Anterior cingulate cortex (tissue), 58 donors: ENCODE data around the gene ALX3.
A peak's percentile ranks its signal among the peaks of the same experiment; 100 is the strongest.

ENCODE experiments used
- DNase-seq, 58 donors: peaks; one replicate each; lab custom pipeline; 2025; lab: John Stamatoyannopoulos, UW

Gene ALX3

DNA sequence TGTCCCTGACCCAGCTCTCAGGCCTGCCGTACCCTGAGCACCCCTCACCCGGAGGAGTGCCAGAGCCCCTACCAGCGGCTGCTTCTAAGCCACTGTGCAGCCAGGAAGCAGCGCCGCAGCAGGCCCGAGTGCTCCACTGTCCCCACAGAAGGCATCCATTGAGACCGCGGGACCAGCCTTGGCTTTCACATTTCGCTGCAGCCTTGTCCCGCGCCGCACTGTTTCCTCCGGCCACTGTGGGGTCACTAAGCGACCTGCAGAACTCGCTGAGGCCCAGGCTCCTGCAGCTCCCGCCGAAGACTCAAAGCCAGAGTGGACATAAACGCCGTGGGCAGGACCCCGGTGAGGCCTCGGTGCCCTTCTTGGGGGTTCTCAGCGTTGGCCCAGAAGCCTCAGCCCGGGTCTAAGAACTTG, 3.0 kb downstream of the ALX3 start:
- DNase-seq, result no peak

DNA sequence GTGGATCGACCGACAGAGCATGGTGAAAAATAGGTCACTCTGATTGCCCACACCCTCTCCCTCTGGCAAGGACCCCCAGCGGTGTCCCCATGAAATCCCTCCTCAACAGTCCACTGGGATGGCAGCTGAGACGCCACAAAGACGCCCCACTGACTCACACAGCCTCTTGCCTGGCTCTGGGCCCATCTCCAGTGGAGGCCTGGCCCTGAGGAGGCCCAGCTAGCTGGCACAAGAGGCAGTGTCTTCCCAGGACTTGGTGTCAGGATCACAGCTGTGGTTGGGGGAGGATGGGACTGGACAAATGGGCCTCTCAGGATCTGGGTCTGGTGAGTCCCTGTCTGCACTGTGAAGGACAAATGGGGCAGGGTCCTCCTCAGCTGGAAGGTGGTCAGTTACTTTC, 4.6 kb downstream of the ALX3 start:
- no peak for DNase-seq

DNA sequence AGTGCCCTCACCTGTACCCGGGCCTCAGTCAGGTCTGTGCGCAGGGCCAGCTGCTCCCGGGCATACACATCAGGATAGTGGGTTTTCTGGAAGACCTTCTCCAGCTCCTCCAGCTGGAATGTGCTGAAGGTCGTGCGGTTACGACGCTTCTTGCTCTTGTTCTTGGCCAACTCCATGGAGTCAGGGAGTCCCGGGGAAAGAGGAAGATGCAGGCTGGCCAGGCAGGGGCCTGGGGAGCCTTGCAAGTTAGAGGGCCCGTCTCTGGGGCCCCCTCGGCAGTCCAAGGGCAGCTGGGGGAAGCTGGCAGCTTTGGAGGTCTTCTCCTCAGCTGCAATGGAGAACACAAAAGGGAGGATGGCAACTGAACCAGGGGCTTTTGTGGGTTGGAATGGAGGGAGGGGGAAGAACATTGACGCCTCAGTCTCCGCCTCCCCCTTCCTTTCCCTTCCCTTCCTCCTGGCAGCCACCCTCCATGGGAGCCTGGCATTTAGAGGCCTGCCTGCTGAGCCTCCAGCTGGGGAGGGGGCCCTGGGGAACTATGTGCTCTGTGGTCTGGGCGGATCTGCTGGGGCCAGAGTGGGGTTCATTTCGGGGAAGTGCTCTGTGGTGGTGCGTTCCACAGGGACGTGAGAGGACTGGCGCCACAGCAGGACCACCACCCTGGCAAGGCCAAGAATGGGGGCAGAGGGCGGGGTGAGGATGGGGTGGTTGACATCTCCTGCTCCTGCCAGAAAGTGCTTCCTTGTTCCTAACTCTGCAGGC, 5.7 kb downstream of the ALX3 start:
- no peak for DNase-seq

DNA sequence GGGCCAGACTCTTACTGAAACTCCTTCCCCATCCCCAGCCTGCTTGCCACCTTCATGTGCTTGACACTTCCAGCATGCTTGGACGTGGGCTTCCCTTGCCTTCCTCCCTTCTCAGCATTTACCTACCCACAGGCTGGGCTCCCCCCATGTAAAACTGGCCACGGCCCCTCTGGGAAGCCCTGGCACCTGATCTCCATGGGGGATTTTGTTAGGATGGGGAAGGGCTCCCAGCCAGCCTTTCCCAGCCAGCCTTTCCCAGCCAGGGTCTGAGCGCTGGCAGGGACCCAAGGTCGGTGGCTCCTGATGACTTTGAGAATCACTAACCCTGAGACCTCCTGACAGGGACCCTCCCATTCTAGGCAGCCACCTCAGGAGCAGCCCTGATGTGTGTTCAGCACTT, 6.7 kb downstream of the ALX3 start:
- no peak for DNase-seq

DNA sequence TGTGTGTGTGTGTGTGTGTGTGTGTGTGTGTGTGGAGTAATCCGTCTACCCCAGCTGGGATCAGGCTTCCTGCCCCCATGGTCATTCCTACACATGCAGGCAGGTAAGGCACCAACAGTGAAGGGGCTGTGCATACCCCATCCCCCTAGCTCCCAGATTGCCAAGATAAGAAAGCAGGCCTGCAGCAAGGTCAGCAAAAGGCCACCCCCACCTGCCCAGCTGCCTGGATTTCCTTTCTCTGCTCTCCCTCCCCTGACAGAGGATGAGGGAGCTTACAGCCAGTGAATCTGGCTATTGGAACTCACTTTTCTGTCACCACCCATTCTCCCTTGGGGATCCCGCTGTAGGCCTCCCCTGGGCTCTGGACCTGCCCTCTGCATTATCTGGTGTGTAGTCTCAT, 7.9 kb downstream of the ALX3 start:
- DNase-seq, result no peak

DNA sequence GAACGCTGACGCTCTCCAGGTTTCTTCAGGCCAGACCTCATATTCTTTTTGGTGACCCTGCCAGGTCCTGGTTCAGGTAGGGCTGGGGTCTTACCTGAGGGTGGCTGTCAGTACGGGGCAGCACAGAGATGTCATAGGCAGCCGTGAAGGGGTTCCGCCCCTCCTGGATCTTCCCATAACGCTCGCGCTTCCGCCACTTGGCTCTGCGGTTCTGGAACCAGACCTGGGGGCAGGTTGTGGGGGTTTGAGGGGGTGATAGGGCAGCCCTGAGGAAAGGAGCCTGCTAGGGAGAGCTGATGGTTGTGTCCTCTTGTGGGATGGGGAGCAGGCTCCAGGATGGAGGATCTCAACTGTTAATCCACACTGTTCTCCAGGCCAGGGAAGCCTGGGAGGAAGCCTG, 9.1 kb downstream of the ALX3 start:
- DNase-seq, result no peak

DNA sequence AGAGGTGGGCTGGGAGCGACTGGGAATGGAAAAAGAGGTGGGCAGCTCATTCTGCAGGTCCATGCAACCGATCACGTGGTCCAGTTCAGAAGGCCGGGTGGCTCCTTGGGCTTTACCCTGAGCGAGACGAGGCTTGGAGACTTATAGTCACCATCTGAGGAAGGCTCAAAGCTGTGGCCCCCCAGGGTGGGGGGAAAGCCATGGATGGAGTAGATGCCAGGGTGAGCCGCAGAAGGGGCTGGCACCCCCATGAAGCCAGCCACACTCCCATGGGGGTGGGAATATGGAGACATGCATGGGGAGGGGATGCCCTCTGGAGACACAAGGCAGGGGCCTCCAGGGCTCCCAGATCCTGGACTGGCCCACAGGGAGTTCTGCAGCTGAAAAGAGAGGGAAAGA, 9.8 kb downstream of the ALX3 start:
- no peak for DNase-seq

DNA sequence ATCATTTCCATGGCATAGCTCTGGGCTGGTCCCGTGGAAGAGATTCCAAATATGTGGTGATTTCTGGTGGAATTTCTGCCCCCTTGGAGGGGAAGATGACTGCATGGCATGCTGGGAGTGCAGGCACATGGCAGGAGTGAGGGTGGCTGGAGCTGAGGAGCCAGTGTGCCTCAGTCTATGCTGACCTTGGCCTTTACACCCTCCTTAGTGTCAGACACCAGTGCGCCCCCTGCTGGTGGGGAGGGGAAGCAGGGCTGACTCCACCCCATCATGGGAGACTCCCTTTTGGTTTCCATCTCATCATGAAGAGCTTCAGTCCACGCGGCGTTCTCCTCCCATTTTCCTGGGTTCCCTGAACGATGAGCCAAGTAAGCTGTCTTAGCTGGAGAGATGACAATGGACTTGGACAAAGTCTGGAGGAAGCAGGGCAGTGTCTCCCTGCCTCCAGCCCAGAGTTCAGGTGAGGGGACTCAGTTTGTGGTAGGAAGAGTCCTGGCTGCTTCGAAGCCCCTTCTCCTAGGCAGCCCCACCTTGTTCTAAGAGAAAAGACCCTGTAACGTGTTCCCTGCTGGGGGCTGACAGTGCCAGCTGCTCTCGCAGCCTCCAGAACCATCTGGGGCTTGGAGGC, 10.3 kb downstream of the ALX3 start:
- peak in 1 of 58 donors; percentile 13 for DNase-seq

DNA sequence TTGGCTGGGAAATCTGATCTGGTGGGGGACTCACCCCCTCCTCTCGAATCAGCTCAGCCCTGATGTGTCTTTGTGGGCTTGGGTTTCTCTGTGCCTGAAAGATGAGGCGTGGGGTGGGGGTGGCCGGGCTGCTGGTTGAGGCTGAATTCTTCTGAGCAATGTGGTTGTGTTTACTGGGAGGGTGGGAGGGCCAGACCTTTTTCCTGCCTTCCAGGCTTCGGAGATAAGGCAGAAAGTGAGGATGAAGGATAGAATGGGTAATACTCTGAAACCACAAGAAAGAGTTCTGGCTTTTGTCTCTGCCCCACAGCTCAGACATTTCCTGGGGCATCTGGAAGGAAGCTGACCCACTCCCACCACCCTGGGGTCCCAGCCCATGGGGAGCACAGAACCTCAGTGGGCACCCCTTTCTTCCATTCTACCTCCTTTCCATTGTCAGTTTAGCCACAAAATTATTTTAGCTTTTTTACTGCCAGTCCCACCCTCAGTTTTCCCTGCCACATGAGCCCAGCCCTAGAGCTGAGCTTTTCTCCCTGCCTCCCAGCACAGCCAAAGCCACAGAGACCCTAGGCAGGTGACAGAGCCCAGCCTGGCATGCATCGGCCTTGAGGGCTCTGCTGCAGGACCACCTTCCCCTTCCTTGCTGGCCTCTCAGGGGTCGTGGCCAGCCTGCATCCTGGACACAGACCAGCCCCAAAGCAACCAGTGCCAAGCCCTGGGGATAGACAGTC, 11.2 kb downstream of the ALX3 start:
- DNase-seq, result no peak

DNA sequence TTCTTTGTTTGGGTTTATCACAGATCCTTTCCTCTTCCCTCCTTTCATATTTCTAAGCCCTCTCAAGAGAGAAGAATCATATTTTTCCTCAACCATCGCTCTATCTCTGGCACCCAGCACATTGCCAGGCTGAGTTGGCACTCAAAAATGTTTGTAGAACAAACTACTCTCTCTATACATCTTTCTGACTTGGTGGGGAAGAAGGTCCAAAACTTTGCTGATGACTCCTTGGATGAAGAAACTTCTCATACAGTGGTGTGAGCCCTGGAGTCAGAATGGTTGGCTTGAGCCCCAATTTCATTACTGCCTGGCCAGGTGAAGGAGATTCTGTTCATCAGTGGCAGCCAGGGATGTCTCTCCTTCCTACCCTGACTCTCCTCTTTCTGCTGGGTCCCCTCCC, 11.9 kb downstream of the ALX3 start:
- no peak for DNase-seq

DNA sequence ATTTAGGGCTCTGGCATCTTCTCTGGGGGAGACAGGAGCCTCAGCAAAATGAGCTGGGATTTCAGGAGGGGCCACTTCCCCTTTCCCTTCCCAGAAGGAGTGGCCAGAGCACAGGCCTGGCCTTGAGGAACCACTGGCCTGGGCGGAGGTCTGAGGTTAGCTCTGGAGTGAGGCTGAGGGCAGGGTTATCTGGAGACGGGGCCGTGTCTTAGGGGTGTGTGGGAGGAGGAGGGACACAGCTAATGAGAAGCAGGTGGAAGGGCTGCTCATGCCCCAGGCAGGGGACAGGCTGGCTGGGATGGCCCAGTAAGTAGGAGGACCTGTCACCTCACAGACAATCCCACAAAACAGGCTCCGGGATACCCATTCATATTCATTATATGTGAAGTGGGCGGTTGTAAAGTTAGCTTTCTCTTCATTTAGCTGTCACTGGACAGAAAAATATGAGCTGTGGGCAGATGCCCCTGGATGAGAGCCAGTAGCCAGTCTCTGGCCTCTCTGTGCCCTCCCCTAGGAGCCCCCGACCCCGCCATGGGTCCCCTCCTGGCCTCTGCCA, 12.4 kb downstream of the ALX3 start:
- peak in 1 of 58 donors; percentile 8 for DNase-seq

DNA sequence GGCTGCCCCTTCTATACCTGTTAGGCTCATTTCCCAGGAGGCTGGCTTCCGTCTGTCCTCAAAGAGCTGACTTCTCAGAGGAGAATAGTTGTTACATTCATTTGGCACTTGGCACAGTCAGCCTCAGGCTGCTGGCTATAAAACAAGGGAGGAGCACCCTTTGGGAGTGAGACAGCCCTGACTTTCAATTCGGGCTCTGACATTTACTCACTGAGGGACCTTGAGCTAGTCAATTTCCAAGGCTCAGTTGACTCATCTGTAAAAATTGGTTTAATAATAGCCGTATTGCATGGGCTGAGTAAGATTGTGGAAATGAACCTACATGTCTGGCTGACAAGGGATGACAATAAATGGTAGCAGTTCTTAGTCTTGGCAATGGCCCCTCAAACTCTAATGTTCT, 13.7 kb downstream of the ALX3 start:
- no peak for DNase-seq

DNA sequence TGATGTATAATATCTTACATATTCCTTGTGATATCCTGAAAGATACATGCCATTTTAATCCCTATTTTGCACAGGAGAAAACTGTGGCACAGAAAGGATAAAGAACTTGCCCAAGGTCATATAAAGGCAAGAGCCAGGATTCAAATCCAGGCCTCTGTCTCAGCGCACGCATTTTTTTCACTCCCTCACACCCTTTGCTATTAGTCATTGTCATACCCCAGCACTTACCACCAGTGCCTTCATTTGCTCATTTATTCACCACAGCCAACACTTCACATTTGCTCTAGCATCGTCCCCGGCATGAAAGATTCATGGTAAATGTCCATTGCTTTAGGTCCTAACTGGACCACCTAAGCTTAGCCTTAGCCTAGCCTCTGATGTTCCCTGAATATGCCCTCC, 14.2 kb downstream of the ALX3 start:
- DNase-seq, result no peak

DNA sequence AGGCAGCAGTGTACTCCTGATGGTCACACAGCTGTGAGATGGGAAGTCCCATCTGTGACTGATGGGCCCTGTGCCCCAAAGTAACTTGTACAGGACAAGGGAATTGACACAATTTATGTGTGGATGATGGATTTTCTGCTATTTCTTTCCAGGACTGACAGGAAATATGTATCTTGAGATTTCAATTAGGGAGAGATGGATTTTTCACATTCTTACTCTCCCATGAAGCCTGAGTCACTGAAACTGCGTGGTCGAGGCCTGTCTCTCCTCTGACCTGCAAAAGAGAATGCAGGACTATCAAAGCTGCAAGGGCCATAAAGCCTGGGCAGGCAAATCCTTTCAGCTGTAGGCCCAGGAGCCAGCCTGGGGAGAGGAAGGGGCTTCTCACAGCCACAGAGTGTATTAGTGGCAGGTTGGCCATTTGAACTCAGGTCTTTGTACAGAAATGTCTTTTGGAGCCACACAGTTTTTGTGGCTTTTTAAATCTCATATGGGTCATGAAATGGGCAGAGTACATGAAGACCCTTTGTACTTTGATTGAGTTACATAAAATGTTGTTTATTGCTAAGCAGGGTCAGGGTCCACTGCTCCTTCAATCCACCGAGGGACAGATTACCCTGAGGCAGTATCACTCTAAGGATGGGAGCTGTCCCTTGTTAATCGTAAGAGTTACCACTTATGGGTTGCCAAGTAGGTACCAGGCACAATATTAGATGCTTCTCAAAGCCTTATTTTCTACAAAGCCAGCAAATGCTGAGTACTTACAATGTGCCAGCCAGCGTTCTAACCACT, 14.8 kb downstream of the ALX3 start:
- DNase-seq, result no peak

DNA sequence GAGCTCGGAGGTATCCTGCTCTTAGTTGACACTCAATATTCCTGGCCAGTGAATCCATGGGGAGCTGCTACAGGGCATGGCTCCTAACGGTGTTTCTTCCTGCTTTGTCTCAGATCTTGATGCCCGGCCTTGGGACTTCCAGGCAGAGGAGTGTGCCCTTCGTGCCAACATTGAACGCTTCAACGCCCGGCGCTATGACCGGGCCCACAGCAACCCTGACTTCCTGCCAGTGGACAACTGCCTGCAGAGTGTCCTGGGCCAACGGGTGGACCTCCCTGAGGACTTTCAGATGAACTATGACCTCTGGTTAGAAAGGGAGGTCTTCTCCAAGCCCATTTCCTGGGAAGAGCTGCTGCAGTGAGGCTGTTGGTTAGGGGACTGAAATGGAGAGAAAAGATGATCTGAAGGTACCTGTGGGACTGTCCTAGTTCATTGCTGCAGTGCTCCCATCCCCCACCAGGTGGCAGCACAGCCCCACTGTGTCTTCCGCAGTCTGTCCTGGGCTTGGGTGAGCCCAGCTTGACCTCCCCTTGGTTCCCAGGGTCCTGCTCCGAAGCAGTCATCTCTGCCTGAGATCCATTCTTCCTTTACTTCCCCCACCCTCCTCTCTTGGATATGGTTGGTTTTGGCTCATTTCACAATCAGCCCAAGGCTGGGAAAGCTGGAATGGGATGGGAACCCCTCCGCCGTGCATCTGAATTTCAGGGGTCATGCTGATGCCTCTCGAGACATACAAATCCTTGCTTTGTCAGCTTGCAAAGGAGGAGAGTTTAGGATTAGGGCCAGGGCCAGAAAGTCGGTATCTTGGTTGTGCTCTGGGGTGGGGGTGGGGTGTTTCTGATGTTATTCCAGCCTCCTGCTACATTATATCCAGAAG, 16.7 kb downstream of the ALX3 start:
- DNase-seq, result peak in 52 of 58 donors; percentile 1 to 84 (median 32)

DNA sequence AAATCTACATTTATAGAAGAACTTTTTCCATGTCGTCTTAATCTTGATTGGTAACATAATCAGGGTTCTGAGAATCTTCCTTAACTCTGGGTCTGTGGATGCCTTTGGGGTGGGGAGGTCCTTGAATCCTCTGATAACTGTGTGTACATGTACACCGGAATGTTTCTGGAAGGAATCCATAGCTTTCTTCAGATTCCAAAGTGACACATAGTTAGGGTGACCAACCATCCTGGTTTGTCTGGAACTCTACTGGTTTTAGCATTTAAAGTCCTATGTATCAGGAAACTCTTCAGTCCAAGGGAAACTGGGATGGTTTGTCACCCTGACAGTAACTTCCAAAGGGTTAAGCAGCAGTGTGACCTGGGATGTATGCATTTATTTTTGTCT, 19.2 kb downstream of the ALX3 start:
- DNase-seq, result no peak

DNA sequence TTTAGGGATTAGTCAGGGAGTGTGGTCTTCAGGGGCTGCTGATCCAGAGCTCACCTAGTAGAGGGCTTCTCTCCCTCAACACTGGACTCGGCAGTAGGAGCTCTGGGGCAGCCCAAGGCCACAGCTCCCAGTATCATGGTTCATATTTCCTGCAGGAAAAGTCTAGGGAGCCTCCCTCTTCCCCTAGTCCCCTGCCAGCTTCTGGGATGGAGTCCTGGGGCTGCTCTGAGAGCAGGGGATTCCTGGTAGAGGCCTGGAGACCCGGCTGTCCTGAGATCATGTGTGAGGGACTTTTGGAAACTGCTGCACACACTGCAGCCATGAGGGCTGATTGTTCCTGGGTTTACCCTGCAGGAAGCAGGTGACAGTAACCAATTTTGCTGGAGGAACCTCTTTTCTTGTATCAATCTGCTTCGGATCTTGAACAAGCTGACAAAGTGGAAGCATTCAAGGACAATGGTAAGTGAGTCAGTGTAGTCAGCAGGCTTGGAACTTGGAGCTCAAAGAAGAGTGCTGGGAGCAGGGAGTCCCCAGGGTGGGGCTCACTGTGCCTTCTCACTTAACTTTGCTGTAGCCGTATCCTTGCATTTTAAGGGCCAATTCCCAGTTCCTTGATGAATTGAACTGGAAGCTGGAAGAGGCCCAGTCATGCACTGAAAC, 19.7 kb downstream of the ALX3 start:
- no peak for DNase-seq

DNA sequence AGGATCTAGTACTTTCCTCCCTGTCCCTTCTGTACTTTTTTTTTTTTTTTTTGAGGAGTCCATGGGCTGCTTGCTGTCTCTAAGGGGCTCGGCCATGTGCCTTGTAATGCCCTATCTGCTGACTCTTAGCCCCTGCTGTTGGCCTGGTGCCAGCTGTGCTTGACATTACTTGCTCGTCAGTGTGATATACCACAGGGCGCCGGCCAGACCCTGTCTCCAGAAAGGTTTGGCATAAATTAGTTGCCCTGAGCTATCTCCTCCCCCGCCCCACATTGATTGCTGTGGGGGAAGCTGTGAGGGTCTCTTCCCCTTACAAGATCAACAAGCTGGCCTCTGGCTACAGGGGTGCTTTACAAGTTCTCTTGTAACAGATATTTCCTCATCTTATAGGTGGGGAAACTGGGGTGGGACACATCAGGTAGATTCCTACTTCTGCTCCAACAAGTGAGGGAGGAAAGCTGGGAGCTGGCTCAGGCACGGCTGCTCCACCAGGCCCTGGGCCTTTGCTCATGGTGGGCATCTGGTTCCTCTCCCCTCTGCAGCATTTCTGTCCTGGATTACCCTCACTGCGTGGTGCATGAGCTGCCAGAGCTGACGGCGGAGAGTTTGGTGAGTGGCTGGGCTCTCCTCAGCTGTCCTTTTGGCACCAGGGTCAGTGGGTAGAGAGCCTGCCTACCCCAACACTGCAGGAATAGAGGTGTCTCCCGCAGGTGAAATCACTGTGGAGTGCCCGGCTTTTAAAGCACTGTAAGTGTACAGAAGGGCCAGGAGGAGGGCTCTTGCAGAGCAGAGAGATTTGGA, 20.5 kb downstream of the ALX3 start:
- DNase-seq, result peak in 2 of 58 donors; percentile 10 to 14
